Activated naive CD8-positive, alpha-beta T cell (primary cell): Measurements from ENCODE around the gene ARRDC3.

Experiments used
- H3K27ac Mint-ChIP-seq: one replicate; pipeline ENCODE4 v1.8.0; 2021; ENCODE audit warnings: mixed read lengths
- H3K27me3 Mint-ChIP-seq: one replicate; pipeline ENCODE4 v1.8.0; 2021; ENCODE audit warnings: mixed read lengths
- H3K36me3 Mint-ChIP-seq: one replicate; pipeline ENCODE4 v1.8.0; 2021; ENCODE audit warnings: mixed read lengths
- H3K4me1 Mint-ChIP-seq: one replicate; pipeline ENCODE4 v1.8.0; 2021; ENCODE audit warnings: low read depth, mixed read lengths
- H3K4me3 Mint-ChIP-seq: one replicate; pipeline ENCODE4 v1.8.0; 2021; ENCODE audit warnings: mild to moderate bottlenecking, mixed read lengths
- H3K9me3 Mint-ChIP-seq: one replicate; pipeline ENCODE4 v1.8.0; 2021; ENCODE audit warnings: low read depth, mixed read lengths

Gene ARRDC3

GRCh38 chr5:91383027-91383955, at the start of gene ARRDC3:
TSS of gene ARRDC3 (minus strand) at chr5:91383317. CDS start at chr5:91383092, 225 bp downstream.
- Mint-ChIP-seq H3K4me1 (peaks cover 25% of the 10 kb centered on the region), H3K4me3 (peak within 1 kb of the TSS; percentile 100), H3K27me3 (no peaks in the 10 kb centered on the region), H3K9me3 (no peaks in the 10 kb centered on the region), H3K36me3 (peaks cover 1% of the 10 kb centered on the region), H3K27ac (peak within 1 kb of the TSS; percentile 98)

- Mint-ChIP-seq H3K36me3 (peaks cover 10% of the 10 kb centered on the region), H3K4me1 (peaks cover 25% of the 10 kb centered on the region), H3K27ac (no peak overlapping the region), H3K9me3 (peaks cover 3% of the 10 kb centered on the region), H3K27me3 (no peaks in the 10 kb centered on the region), H3K4me3 (no peak overlapping the region)
Measured at GRCh38 chr5:91430949-91431348, 47.8 kb upstream of the ARRDC3 start.

GRCh38 chr5:91424638-91425436, 41.7 kb upstream of the ARRDC3 start:
- Mint-ChIP-seq H3K27me3 (no peaks in the 10 kb centered on the region), H3K27ac (no peak overlapping the region), H3K4me1 (peaks cover 20% of the 10 kb centered on the region), H3K9me3 (peaks cover 3% of the 10 kb centered on the region), H3K36me3 (peaks cover 7% of the 10 kb centered on the region), H3K4me3 (no peak overlapping the region)

- H3K9me3 Mint-ChIP-seq: peaks cover 3% of the 10 kb centered on the region
- H3K27ac Mint-ChIP-seq: no peak overlapping the region
- H3K36me3 Mint-ChIP-seq: peaks cover 7% of the 10 kb centered on the region
- no peaks in the 10 kb centered on the region for H3K27me3 Mint-ChIP-seq
- no peak overlapping the region for H3K4me3 Mint-ChIP-seq
- H3K4me1 Mint-ChIP-seq: peaks cover 25% of the 10 kb centered on the region
Measured at GRCh38 chr5:91423871-91424270, 40.8 kb upstream of the ARRDC3 start.

GRCh38 chr5:91420879-91421278, 37.8 kb upstream of the ARRDC3 start:
- Mint-ChIP-seq H3K27me3 (no peaks in the 10 kb centered on the region), H3K36me3 (no peaks in the 10 kb centered on the region), H3K9me3 (no peaks in the 10 kb centered on the region), H3K27ac (no peak overlapping the region), H3K4me3 (no peak overlapping the region), H3K4me1 (peaks cover 27% of the 10 kb centered on the region)

GRCh38 chr5:91419571-91420537, 36.7 kb upstream of the ARRDC3 start:
- Mint-ChIP-seq H3K4me3 (no peak overlapping the region), H3K4me1 (peaks cover 27% of the 10 kb centered on the region), H3K9me3 (no peaks in the 10 kb centered on the region), H3K27ac (no peak overlapping the region), H3K36me3 (no peaks in the 10 kb centered on the region), H3K27me3 (no peaks in the 10 kb centered on the region)

GRCh38 chr5:91419136-91419535, 36.0 kb upstream of the ARRDC3 start:
- Mint-ChIP-seq H3K27ac (no peak overlapping the region), H3K9me3 (no peaks in the 10 kb centered on the region), H3K4me3 (no peak overlapping the region), H3K36me3 (no peaks in the 10 kb centered on the region), H3K4me1 (peaks cover 27% of the 10 kb centered on the region), H3K27me3 (no peaks in the 10 kb centered on the region)

GRCh38 chr5:91418158-91418557, 35.0 kb upstream of the ARRDC3 start:
- Mint-ChIP-seq H3K27ac (no peak overlapping the region), H3K9me3 (no peaks in the 10 kb centered on the region), H3K4me3 (no peak overlapping the region), H3K27me3 (no peaks in the 10 kb centered on the region), H3K4me1 (peaks cover 27% of the 10 kb centered on the region), H3K36me3 (no peaks in the 10 kb centered on the region)

- no peak overlapping the region for H3K4me3 Mint-ChIP-seq
- H3K27me3 Mint-ChIP-seq: no peaks in the 10 kb centered on the region
- no peaks in the 10 kb centered on the region for H3K9me3 Mint-ChIP-seq
- no peak overlapping the region for H3K27ac Mint-ChIP-seq
- peaks cover 22% of the 10 kb centered on the region for H3K4me1 Mint-ChIP-seq
- no peaks in the 10 kb centered on the region for H3K36me3 Mint-ChIP-seq
Measured at GRCh38 chr5:91417219-91417618, 34.1 kb upstream of the ARRDC3 start.

- Mint-ChIP-seq H3K4me1 (peaks cover 15% of the 10 kb centered on the region), H3K4me3 (no peak overlapping the region), H3K27ac (no peak overlapping the region), H3K27me3 (no peaks in the 10 kb centered on the region), H3K9me3 (no peaks in the 10 kb centered on the region), H3K36me3 (no peaks in the 10 kb centered on the region)
Measured at GRCh38 chr5:91416491-91416890, 33.4 kb upstream of the ARRDC3 start.

- no peak overlapping the region for H3K27ac Mint-ChIP-seq
- H3K9me3 Mint-ChIP-seq: no peaks in the 10 kb centered on the region
- no peaks in the 10 kb centered on the region for H3K36me3 Mint-ChIP-seq
- no peaks in the 10 kb centered on the region for H3K27me3 Mint-ChIP-seq
- H3K4me3 Mint-ChIP-seq: no peak overlapping the region
- no peaks in the 10 kb centered on the region for H3K4me1 Mint-ChIP-seq
Measured at GRCh38 chr5:91409304-91409703, 26.2 kb upstream of the ARRDC3 start.

GRCh38 chr5:91408710-91409109, 25.6 kb upstream of the ARRDC3 start:
- Mint-ChIP-seq H3K27me3 (no peaks in the 10 kb centered on the region), H3K9me3 (no peaks in the 10 kb centered on the region), H3K27ac (no peak overlapping the region), H3K4me1 (no peaks in the 10 kb centered on the region), H3K36me3 (no peaks in the 10 kb centered on the region), H3K4me3 (no peak overlapping the region)

- Mint-ChIP-seq H3K4me3 (no peak overlapping the region), H3K36me3 (no peaks in the 10 kb centered on the region), H3K4me1 (no peaks in the 10 kb centered on the region), H3K27ac (no peak overlapping the region), H3K27me3 (no peaks in the 10 kb centered on the region), H3K9me3 (no peaks in the 10 kb centered on the region)
Measured at GRCh38 chr5:91407204-91407603, 24.1 kb upstream of the ARRDC3 start.

GRCh38 chr5:91403438-91403837, 20.3 kb upstream of the ARRDC3 start:
- Mint-ChIP-seq H3K27ac (no peak overlapping the region), H3K36me3 (peaks cover 4% of the 10 kb centered on the region), H3K4me3 (no peak overlapping the region), H3K27me3 (no peaks in the 10 kb centered on the region), H3K9me3 (no peaks in the 10 kb centered on the region), H3K4me1 (no peaks in the 10 kb centered on the region)
